HepG2 (cell line): ENCODE data around the gene IER2. TPM values are rescaled to one million over a fixed set of nuclear protein-coding genes. Genes with fewer than 3 reads are reported as not detected.

Experiments used
- ATAC-seq: fragments of 200-7000 bp; cut with Tn5 transposase; 3 replicates; pipeline ENCODE4 v1.9.1; 2020; ENCODE audit warnings: mild to moderate bottlenecking, moderate library complexity
- BruUV-seq: library from RNA; stranded (reverse); fragments of 400-500 nt; replicated peaks from 2 replicates; lab custom pipeline; 2021; lab: Mats Ljungman, UMichigan
- CTCF ChIA-PET: fragments of 300-600 bp; formaldehyde crosslinking; extraction: SDS; loops from one replicate; lab custom pipeline; 2021; ENCODE audit warnings: low total read pairs, inconsistent platforms, low intra/inter-chr PET ratio; lab: Yijun Ruan, JAX
- POLR2A ChIA-PET: fragments of 350-600 bp; sonication (Branson Sonifier 250); formaldehyde crosslinking; loops from one replicate; lab custom pipeline; 2020; ENCODE audit warnings: antibody characterized with exemption, inconsistent platforms; lab: Yijun Ruan, JAX
- DNase-seq: peaks from one replicate; pipeline ENCODE4 v3.0.0-alpha.2; 2015; ENCODE audit warnings: low spot score
- FAIRE-seq: peaks from 3 replicates; lab custom pipeline; 2011; peaks lifted over from hg19 to GRCh38; lab: Jason Lieb, UNC
- H2AFZ ChIP-seq: one replicate; pipeline ENCODE4 v1.6.1; 2011; ENCODE audit warnings: low read length, inconsistent platforms
- H3K27ac ChIP-seq: fragments of 300-600 bp; 3 replicates; pipeline ENCODE4 v1.8.0; 2011; ENCODE audit warnings: mixed run types, mild to moderate bottlenecking, mixed read lengths, low read length, inconsistent platforms; ENCODE audit not compliant: insufficient read depth; ENCODE audit errors: extremely low read length
- H3K27me3 ChIP-seq, 2 experiments: fragments of 200-600 bp in 1 of 2; 2 replicates in 1 of 2; 3 replicates in 1 of 2; pipeline versions ENCODE4 v1.6.0 to v1.8.0; 2011; ENCODE audit warnings: low read length in 2 of 2, mild to moderate bottlenecking in 2 of 2, moderate library complexity in 2 of 2, inconsistent platforms in 1 of 2; ENCODE audit not compliant: insufficient read depth in 2 of 2, control insufficient read depth in 1 of 2
- H3K36me3 ChIP-seq, 2 experiments: fragments of 200-600 bp in 1 of 2; replicated peaks in 1 of 2; 2 replicates in 1 of 2; 3 replicates in 1 of 2; pipeline versions ENCODE4 v1.5.1 to v1.8.0; 2011; ENCODE audit warnings: low read length in 2 of 2, inconsistent platforms in 1 of 2; ENCODE audit not compliant: insufficient read depth in 2 of 2, control insufficient read depth in 1 of 2
- H3K4me1 ChIP-seq: 2 replicates; pipeline ENCODE4 v1.5.1; 2012; ENCODE audit warnings: low read length, inconsistent platforms; ENCODE audit not compliant: insufficient read depth
- H3K4me2 ChIP-seq: 2 replicates; pipeline ENCODE4 v1.6.0; 2011; ENCODE audit warnings: low read depth, low read length, inconsistent platforms
- H3K4me3 ChIP-seq, 3 experiments: fragments of 200-600 bp in 1 of 3; sonication (generic), shearing (Covaris generic) in 1 of 3; replicated peaks in 1 of 3; 2 replicates each; pipeline ENCODE4 v1.5.1; 2011 to 2016; ENCODE audit warnings: low read length in 3 of 3, inconsistent platforms in 2 of 3, low read depth in 2 of 3, mild to moderate bottlenecking in 2 of 3, control low read depth in 1 of 3, mixed read lengths in 1 of 3; ENCODE audit not compliant: insufficient read depth in 1 of 3
- H3K79me2 ChIP-seq: one replicate; pipeline ENCODE4 v1.6.1; 2011; ENCODE audit warnings: low read length, inconsistent platforms; ENCODE audit not compliant: insufficient read depth
- H3K9ac ChIP-seq: 2 replicates; pipeline ENCODE4 v1.6.0; 2011; ENCODE audit warnings: mild to moderate bottlenecking, low read depth, low read length, inconsistent platforms; ENCODE audit not compliant: insufficient read depth
- H3K9me3 ChIP-seq: 2 replicates; pipeline ENCODE4 v1.5.1; 2012; ENCODE audit warnings: mild to moderate bottlenecking, low read length
- H4K20me1 ChIP-seq: 2 replicates; pipeline ENCODE4 v1.6.0; 2011; ENCODE audit warnings: inconsistent platforms, mild to moderate bottlenecking, low read length, moderate library complexity; ENCODE audit not compliant: insufficient read depth
- CC2D1A ChIP-seq: sonication (generic); formaldehyde crosslinking; IDR thresholded peaks from 2 replicates; pipeline ENCODE4 v1.8.1; 2023; ENCODE audit warnings: mild to moderate bottlenecking, missing genetic modification reagents
- NCOA2 ChIP-seq: sonication (generic); formaldehyde crosslinking; IDR thresholded peaks from 2 replicates; pipeline ENCODE4 v1.8.0; 2022; ENCODE audit warnings: inconsistent platforms
- PCBP1 ChIP-seq: fragments of 200-400 bp; formaldehyde crosslinking; IDR thresholded peaks from 2 replicates; pipeline ENCODE4 v1.6.1; 2017; ENCODE audit warnings: mild to moderate bottlenecking, low read depth, low read length, borderline replicate concordance
- POLR2A ChIP-seq, 2 experiments: IDR thresholded peaks; 2 replicates each; pipeline ENCODE4 v1.6.1; 2011; ENCODE audit warnings: low read depth in 2 of 2, low read length in 2 of 2, mild to moderate bottlenecking in 1 of 2, moderate library complexity in 1 of 2; ENCODE audit not compliant: insufficient read depth in 1 of 2
- RELA ChIP-seq: sonication (generic); formaldehyde crosslinking; IDR thresholded peaks from 2 replicates; pipeline ENCODE4 v1.4.0; 2020; ENCODE audit warnings: missing genetic modification reagents
- ZNF570 ChIP-seq: sonication (generic); formaldehyde crosslinking; IDR thresholded peaks from 2 replicates; pipeline ENCODE4 v1.4.0; 2020; ENCODE audit warnings: mild to moderate bottlenecking, missing genetic modification reagents, borderline replicate concordance
- WGBS: methylation state at CpG from one replicate; pipeline ENCODE4 v1.1.6; 2017; ENCODE audit warnings: low lambda C conversion rate; 5-methylcytosine and 5-hydroxymethylcytosine counted together
- in situ Hi-C: cut with HindIII; loops from 2 replicates; pipeline ENCODE4 v1.10.0; 2017; ENCODE audit warnings: low pct_unique_long_range_greater_than_20kb; ENCODE audit not compliant: extremely low pct_ligation_motif_present
- intact Hi-C: fragments of 100-400 bp; cut with micrococcal nuclease; formaldehyde crosslinking; loops from one replicate; pipeline ENCODE4 v1.10.0; 2022; ENCODE audit not compliant: unreplicated experiment
- polyA plus RNA-seq, 8 experiments: library from polyadenylated mRNA; depleted of rRNA in 3 of 8; stranded (reverse) in 7 of 8; unstranded in 1 of 8; fragments of >200 nt; fragmentation: Illumina TruSeq in 4 of 8; extraction: Trizol in 4 of 8; gene quantifications; 2 replicates each; pipeline versions ENCODE4 v1.2.1 to v1.2.3, GENCODE V29; 2011 to 2016; ENCODE audit warnings: low read depth in 4 of 8, missing spikeins in 1 of 8, mixed read lengths in 1 of 8; ENCODE audit not compliant: insufficient read depth in 1 of 8
- total RNA-seq, 5 experiments: library from RNA; depleted of rRNA; stranded (reverse); fragments of >200 nt; fragmentation: Illumina TruSeq; extraction: Trizol; gene quantifications; 2 replicates each; pipeline ENCODE4 v1.2.3, GENCODE V29; 2016; ENCODE audit warnings: low read depth in 1 of 5
- TF ChIP-seq, protein P1 (sequence below): sonication (generic); formaldehyde crosslinking; IDR thresholded peaks from 2 replicates; pipeline ENCODE4 v1.4.0; 2020; ENCODE audit warnings: missing genetic modification reagents
- TF ChIP-seq, protein P2 (sequence below): sonication (generic); formaldehyde crosslinking; IDR thresholded peaks from 2 replicates; pipeline ENCODE4 v1.4.0; 2020; ENCODE audit warnings: missing genetic modification reagents, mild to moderate bottlenecking, borderline replicate concordance
- TF ChIP-seq, protein P3 (sequence below): sonication (generic); formaldehyde crosslinking; IDR thresholded peaks from 2 replicates; pipeline ENCODE4 v1.4.0; 2020; ENCODE audit warnings: low read depth, missing genetic modification reagents
- TF ChIP-seq, protein P4 (sequence below): sonication (generic); formaldehyde crosslinking; IDR thresholded peaks from 2 replicates; pipeline ENCODE4 v1.8.0; 2022; ENCODE audit warnings: missing genetic modification reagents, mild to moderate bottlenecking, borderline replicate concordance
- TF ChIP-seq, protein P5 (sequence below): sonication (generic); formaldehyde crosslinking; IDR thresholded peaks from 2 replicates; pipeline ENCODE4 v1.4.0; 2020; ENCODE audit warnings: mild to moderate bottlenecking, missing genetic modification reagents

Gene IER2
- total and polyA plus RNA-seq, 2 of the 13 experiments (the other 11 are each of a cell fraction or from before 2014, with no cell fraction given) = 10.1 to 14.3 TPM

DNA sequence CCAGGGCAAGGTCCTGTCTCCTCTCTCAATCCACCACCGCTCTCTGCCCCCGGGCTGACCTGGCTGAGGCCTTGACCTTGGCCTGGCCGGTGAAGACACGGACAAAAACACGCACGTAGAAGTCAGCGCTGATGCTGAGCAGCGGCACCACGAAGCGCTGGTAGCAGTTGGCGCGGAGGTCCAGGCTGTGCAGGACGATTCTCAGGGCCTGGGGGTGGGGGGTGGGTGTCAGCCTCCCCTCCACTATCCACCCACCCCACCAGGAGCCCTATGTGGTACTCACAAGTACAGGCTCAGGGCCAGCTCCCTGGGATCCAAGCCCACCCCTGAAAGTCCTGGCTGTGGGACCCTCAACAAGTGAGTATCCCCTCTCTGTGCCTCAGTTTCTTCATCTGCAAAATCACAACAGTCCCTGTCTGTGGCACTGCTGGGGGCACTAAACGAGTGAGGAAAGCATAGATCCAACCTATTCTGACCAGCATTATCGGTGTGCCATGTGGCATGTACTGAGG is 40.1 kb upstream of the IER2 start:
- peaks cover 6% of the 10 kb centered on the region for H3K4me1 ChIP-seq
- BruUV-seq = no TSS peak
- ATAC-seq = no peak
- peaks cover 10 to 21% of the 10 kb centered on the region in 2 experiments; a peak in 4 of 5 replicates for H3K36me3 ChIP-seq
- no peaks in the 10 kb centered on the region for H4K20me1 ChIP-seq
- FAIRE-seq = no peak
- POLR2A ChIA-PET = no interaction called here
- WGBS = 97% methylated on average over 3 of the region's 15 CpGs
- intact Hi-C loops = no loop called here
- no peak overlapping the region for H3K27ac ChIP-seq
- TF ChIP-seq PCBP1 = no peak
- no peak for TF ChIP-seq POLR2A (IDR thresholded peaks at IDR 0.05; ENCODE audit: insufficient read depth in 1 of 2, low read depth in 2 of 2, low read length in 2 of 2)
- TF ChIP-seq, protein P1, sequence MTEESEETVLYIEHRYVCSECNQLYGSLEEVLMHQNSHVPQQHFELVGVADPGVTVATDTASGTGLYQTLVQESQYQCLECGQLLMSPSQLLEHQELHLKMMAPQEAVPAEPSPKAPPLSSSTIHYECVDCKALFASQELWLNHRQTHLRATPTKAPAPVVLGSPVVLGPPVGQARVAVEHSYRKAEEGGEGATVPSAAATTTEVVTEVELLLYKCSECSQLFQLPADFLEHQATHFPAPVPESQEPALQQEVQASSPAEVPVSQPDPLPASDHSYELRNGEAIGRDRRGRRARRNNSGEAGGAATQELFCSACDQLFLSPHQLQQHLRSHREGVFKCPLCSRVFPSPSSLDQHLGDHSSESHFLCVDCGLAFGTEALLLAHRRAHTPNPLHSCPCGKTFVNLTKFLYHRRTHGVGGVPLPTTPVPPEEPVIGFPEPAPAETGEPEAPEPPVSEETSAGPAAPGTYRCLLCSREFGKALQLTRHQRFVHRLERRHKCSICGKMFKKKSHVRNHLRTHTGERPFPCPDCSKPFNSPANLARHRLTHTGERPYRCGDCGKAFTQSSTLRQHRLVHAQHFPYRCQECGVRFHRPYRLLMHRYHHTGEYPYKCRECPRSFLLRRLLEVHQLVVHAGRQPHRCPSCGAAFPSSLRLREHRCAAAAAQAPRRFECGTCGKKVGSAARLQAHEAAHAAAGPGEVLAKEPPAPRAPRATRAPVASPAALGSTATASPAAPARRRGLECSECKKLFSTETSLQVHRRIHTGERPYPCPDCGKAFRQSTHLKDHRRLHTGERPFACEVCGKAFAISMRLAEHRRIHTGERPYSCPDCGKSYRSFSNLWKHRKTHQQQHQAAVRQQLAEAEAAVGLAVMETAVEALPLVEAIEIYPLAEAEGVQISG (CRISPR knock-in tag) = no peak
- TF ChIP-seq, protein P2, sequence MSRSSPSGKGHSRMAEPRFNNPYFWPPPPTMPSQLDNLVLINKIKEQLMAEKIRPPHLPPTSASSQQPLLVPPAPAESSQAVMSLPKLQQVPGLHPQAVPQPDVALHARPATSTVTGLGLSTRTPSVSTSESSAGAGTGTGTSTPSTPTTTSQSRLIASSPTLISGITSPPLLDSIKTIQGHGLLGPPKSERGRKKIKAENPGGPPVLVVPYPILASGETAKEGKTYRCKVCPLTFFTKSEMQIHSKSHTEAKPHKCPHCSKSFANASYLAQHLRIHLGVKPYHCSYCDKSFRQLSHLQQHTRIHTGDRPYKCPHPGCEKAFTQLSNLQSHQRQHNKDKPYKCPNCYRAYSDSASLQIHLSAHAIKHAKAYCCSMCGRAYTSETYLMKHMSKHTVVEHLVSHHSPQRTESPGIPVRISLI (CRISPR knock-in tag) = no peak
- no peak for TF ChIP-seq CC2D1A (CRISPR knock-in tag)
- TF ChIP-seq, protein P3, sequence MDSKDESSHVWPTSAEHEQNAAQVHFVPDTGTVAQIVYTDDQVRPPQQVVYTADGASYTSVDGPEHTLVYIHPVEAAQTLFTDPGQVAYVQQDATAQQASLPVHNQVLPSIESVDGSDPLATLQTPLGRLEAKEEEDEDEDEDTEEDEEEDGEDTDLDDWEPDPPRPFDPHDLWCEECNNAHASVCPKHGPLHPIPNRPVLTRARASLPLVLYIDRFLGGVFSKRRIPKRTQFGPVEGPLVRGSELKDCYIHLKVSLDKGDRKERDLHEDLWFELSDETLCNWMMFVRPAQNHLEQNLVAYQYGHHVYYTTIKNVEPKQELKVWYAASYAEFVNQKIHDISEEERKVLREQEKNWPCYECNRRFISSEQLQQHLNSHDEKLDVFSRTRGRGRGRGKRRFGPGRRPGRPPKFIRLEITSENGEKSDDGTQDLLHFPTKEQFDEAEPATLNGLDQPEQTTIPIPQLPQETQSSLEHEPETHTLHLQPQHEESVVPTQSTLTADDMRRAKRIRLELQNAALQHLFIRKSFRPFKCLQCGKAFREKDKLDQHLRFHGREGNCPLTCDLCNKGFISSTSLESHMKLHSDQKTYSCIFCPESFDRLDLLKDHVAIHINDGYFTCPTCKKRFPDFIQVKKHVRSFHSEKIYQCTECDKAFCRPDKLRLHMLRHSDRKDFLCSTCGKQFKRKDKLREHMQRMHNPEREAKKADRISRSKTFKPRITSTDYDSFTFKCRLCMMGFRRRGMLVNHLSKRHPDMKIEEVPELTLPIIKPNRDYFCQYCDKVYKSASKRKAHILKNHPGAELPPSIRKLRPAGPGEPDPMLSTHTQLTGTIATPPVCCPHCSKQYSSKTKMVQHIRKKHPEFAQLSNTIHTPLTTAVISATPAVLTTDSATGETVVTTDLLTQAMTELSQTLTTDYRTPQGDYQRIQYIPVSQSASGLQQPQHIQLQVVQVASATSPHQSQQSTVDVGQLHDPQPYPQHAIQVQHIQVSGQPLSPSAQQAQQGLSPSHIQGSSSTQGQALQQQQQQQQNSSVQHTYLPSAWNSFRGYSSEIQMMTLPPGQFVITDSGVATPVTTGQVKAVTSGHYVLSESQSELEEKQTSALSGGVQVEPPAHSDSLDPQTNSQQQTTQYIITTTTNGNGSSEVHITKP (CRISPR knock-in tag) = no peak
- TF ChIP-seq, protein P4, sequence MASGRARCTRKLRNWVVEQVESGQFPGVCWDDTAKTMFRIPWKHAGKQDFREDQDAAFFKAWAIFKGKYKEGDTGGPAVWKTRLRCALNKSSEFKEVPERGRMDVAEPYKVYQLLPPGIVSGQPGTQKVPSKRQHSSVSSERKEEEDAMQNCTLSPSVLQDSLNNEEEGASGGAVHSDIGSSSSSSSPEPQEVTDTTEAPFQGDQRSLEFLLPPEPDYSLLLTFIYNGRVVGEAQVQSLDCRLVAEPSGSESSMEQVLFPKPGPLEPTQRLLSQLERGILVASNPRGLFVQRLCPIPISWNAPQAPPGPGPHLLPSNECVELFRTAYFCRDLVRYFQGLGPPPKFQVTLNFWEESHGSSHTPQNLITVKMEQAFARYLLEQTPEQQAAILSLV (CRISPR knock-in tag) = no peak
- TF ChIP-seq NCOA2 (CRISPR knock-in tag) = no peak
- TF ChIP-seq, protein P5, sequence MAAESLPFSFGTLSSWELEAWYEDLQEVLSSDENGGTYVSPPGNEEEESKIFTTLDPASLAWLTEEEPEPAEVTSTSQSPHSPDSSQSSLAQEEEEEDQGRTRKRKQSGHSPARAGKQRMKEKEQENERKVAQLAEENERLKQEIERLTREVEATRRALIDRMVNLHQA (CRISPR knock-in tag) = no peak
- no peak for TF ChIP-seq ZNF570
- TF ChIP-seq RELA = no peak
- DNase-seq = no peak
- no peak overlapping the region for H3K9ac ChIP-seq
- no peak overlapping the region for H3K4me3 ChIP-seq
- CTCF ChIA-PET = no interaction called here
- H3K4me2 ChIP-seq = no peak overlapping the region
- peaks cover 4% of the 10 kb centered on the region for H3K79me2 ChIP-seq
- H2AFZ ChIP-seq = no peak overlapping the region
- in situ Hi-C loops = no loop called here
- no peaks in the 10 kb centered on the region for H3K9me3 ChIP-seq
- H3K27me3 ChIP-seq = no peaks in the 10 kb centered on the region
